ENCODE results near the gene MSANTD1. TPM values are rescaled to one million over a fixed set of nuclear protein-coding genes. Genes with fewer than 3 reads are reported as not detected.

The MSANTD1 gene
- total and polyA plus RNA-seq, 10 of the 15 experiments (the other 5 are each of a cell fraction or from before 2014, with no cell fraction given): 0.07 to 0.87 (median 0.22) TPM; not detected in 2

DNA sequence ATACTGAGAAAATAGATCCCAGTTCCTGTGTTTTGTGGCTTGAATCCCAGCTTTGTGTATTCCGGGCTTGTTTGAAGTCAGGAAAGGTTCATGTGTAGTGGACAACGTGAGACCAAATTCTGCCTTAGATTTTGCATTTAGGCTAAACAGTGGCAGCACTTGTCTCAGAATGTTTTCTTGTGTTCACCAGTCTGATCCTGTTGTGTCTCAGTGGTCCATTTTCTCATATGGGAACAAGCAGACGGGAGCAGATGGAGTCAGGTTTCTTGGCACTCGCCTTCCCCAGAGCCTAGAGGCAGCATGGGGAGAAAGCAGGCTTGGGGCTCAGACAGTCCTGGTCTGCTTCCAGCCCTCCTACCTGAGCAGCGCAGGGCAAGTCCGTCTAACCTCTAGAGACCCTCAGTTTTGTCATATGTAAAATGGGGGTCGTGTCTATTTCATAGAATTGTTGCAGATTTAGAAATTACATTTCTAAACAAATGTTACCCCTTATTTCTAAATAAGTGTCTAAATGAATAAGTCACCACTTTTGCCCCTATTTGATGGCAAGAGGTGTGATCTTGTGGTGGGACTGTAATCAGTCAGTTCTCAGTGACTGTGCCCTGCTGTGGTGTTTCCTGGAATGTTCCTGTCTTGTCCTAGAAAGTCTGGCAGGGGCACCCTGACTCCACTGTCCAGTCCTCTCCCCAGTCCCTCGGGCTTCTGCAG is 28.3 kb upstream of the MSANTD1 start:
- RAD21 ChIA-PET (ENCODE audit: unreplicated experiment): no interaction called here
- WGBS (ENCODE audit: insufficient coverage, insufficient replicate concordance, low lambda C conversion rate, missing lambda C conversion rate): 86% methylated on average over 8 of the region's 8 CpGs
- Histone ChIP-seq H3K4me3 (no peak overlapping the region), H4K20me1 (ENCODE audit: control insufficient read depth, insufficient read depth) (no peaks in the 10 kb centered on the region), H2AFZ (ENCODE audit: control insufficient read depth, low read depth, low read length) (no peak overlapping the region), H3K36me3 (ENCODE audit: control insufficient read depth in 2 of 2, insufficient read depth in 2 of 2, low read length in 1 of 2) (peaks cover 37 to 60% of the 10 kb centered on the region in 2 experiments), H3K9me3 (replicated peaks; ENCODE audit: control insufficient read depth, insufficient read depth, low read length) (no peaks in the 10 kb centered on the region), H3K27ac (ENCODE audit: control insufficient read depth, insufficient read depth) (no peak overlapping the region), H3K79me2 (ENCODE audit: control insufficient read depth, insufficient read depth, low read length) (no peaks in the 10 kb centered on the region), H3K4me1 (ENCODE audit: control insufficient read depth, insufficient read depth, low read length) (no peaks in the 10 kb centered on the region), H3K9ac (ENCODE audit: control insufficient read depth, insufficient read depth, low read length) (no peak overlapping the region), H3K27me3 (replicated peaks in 1 of 2; ENCODE audit: control insufficient read depth in 2 of 2, insufficient read depth in 2 of 2, low read length in 1 of 2) (no peaks in the 10 kb centered on the region), H3K4me2 (ENCODE audit: control insufficient read depth, insufficient read depth) (no peak overlapping the region)
- no peak for TF ChIP-seq NR2F1 (conservative IDR thresholded peaks at IDR 0.05)
- no peak for TF ChIP-seq LARP7 (IDR thresholded peaks at IDR 0.05)
- no peak for TF ChIP-seq SMAD5 (IDR thresholded peaks at IDR 0.05; ENCODE audit: low read depth)
- TF ChIP-seq POLR2AphosphoS2 (IDR thresholded peaks at IDR 0.05; ENCODE audit: low read depth, low read length): no peak
- ATAC-seq (no peak), FAIRE-seq (no peak), DNase-seq (ENCODE audit: low read depth, low spot score) (no peak)
- POLR2A ChIA-PET: no interaction called here
- CTCF ChIA-PET: no interaction called here
- intact Hi-C loops (cut with micrococcal nuclease; ENCODE audit: unreplicated experiment) (no loop called here), in situ Hi-C loops (cut with MboI) (no loop called here)
- no TSS peak for BruUV-seq (replicated peaks)
- SMC1A ChIA-PET (ENCODE audit: uncharacterized antibody, unreplicated experiment): no interaction called here

- ATAC-seq (no peak), FAIRE-seq (no peak), DNase-seq (ENCODE audit: low read depth, low spot score) (no peak)
- 91% methylated on average over 7 of the region's 8 CpGs for WGBS (ENCODE audit: insufficient coverage, insufficient replicate concordance, low lambda C conversion rate, missing lambda C conversion rate)
- H3K27me3 ChIP-seq (replicated peaks in 1 of 2; ENCODE audit: control insufficient read depth in 2 of 2, insufficient read depth in 2 of 2, low read length in 1 of 2): no peaks in the 10 kb centered on the region
- RAD21 ChIA-PET (ENCODE audit: unreplicated experiment): no interaction called here
- H3K9ac ChIP-seq (ENCODE audit: control insufficient read depth, insufficient read depth, low read length): no peak overlapping the region
- BruUV-seq (replicated peaks): no TSS peak
- no peaks in the 10 kb centered on the region for H3K79me2 ChIP-seq (ENCODE audit: control insufficient read depth, insufficient read depth, low read length)
- in situ Hi-C loops (cut with MboI) (no loop called here), intact Hi-C loops (cut with micrococcal nuclease; ENCODE audit: unreplicated experiment) (no loop called here)
- no peak overlapping the region for H3K27ac ChIP-seq (ENCODE audit: control insufficient read depth, insufficient read depth)
- H3K4me1 ChIP-seq (ENCODE audit: control insufficient read depth, insufficient read depth, low read length): no peaks in the 10 kb centered on the region
- SMC1A ChIA-PET (ENCODE audit: uncharacterized antibody, unreplicated experiment): no interaction called here
- no peak overlapping the region for H3K4me2 ChIP-seq (ENCODE audit: control insufficient read depth, insufficient read depth)
- POLR2A ChIA-PET: no interaction called here
- H3K9me3 ChIP-seq (replicated peaks; ENCODE audit: control insufficient read depth, insufficient read depth, low read length): no peaks in the 10 kb centered on the region
- no peak overlapping the region for H2AFZ ChIP-seq (ENCODE audit: control insufficient read depth, low read depth, low read length)
- peaks cover 38 to 55% of the 10 kb centered on the region in 2 experiments for H3K36me3 ChIP-seq (ENCODE audit: control insufficient read depth in 2 of 2, insufficient read depth in 2 of 2, low read length in 1 of 2)
- H4K20me1 ChIP-seq (ENCODE audit: control insufficient read depth, insufficient read depth): no peaks in the 10 kb centered on the region
- CTCF ChIA-PET: no interaction called here
- no peak overlapping the region for H3K4me3 ChIP-seq
- TF ChIP-seq CEBPB (IDR thresholded peaks at IDR 0.05; ENCODE audit: borderline replicate concordance in 1 of 2, low read depth in 2 of 2, low read length in 2 of 2) (no peak), SP1 (IDR thresholded peaks at IDR 0.05; ENCODE audit: low read depth, low read length) (no peak), RAD51 (IDR thresholded peaks at IDR 0.05) (no peak), POLR2AphosphoS5 (IDR thresholded peaks at IDR 0.05; ENCODE audit: low read length) (no peak), HDAC6 (IDR thresholded peaks at IDR 0.05; ENCODE audit: unreplicated experiment) (no peak), POLR2AphosphoS2 (IDR thresholded peaks at IDR 0.05; ENCODE audit: low read depth, low read length) (no peak), NRF1 (conservative IDR thresholded peaks at IDR 0.05; ENCODE audit: low read depth, low read length) (no peak), ZNF274 (IDR thresholded peaks at IDR 0.05; ENCODE audit: insufficient read depth, insufficient read length) (no peak), STAT1 (conservative IDR thresholded peaks at IDR 0.05) (no peak)
- TF ChIP-seq, protein P1, sequence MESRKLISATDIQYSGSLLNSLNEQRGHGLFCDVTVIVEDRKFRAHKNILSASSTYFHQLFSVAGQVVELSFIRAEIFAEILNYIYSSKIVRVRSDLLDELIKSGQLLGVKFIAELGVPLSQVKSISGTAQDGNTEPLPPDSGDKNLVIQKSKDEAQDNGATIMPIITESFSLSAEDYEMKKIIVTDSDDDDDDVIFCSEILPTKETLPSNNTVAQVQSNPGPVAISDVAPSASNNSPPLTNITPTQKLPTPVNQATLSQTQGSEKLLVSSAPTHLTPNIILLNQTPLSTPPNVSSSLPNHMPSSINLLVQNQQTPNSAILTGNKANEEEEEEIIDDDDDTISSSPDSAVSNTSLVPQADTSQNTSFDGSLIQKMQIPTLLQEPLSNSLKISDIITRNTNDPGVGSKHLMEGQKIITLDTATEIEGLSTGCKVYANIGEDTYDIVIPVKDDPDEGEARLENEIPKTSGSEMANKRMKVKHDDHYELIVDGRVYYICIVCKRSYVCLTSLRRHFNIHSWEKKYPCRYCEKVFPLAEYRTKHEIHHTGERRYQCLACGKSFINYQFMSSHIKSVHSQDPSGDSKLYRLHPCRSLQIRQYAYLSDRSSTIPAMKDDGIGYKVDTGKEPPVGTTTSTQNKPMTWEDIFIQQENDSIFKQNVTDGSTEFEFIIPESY (IDR thresholded peaks at IDR 0.05): no peak
- TF ChIP-seq, protein P2, sequence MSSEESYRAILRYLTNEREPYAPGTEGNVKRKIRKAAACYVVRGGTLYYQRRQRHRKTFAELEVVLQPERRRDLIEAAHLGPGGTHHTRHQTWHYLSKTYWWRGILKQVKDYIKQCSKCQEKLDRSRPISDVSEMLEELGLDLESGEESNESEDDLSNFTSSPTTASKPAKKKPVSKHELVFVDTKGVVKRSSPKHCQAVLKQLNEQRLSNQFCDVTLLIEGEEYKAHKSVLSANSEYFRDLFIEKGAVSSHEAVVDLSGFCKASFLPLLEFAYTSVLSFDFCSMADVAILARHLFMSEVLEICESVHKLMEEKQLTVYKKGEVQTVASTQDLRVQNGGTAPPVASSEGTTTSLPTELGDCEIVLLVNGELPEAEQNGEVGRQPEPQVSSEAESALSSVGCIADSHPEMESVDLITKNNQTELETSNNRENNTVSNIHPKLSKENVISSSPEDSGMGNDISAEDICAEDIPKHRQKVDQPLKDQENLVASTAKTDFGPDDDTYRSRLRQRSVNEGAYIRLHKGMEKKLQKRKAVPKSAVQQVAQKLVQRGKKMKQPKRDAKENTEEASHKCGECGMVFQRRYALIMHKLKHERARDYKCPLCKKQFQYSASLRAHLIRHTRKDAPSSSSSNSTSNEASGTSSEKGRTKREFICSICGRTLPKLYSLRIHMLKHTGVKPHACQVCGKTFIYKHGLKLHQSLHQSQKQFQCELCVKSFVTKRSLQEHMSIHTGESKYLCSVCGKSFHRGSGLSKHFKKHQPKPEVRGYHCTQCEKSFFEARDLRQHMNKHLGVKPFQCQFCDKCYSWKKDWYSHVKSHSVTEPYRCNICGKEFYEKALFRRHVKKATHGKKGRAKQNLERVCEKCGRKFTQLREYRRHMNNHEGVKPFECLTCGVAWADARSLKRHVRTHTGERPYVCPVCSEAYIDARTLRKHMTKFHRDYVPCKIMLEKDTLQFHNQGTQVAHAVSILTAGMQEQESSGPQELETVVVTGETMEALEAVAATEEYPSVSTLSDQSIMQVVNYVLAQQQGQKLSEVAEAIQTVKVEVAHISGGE (CRISPR knock-in tag; IDR thresholded peaks at IDR 0.05): no peak
Observed at GRCh38 chr4:3221184-3221494, 27.8 kb upstream of the MSANTD1 start.
